ENCODE data around the gene KDM5B. TPM values are rescaled to one million over a fixed set of nuclear protein-coding genes. Genes with fewer than 3 reads are reported as not detected.
A peak's percentile ranks its signal among the peaks of the same experiment; 100 is the strongest.

The KDM5B gene
- total RNA-seq, 1 experiment from 2014 or later: 58.6 TPM

- DNase-seq (ENCODE audit: low spot score): no peak
These were observed 96.1 kb downstream of the KDM5B start for GRCh38 chr1:202711949-202712635.

DNA sequence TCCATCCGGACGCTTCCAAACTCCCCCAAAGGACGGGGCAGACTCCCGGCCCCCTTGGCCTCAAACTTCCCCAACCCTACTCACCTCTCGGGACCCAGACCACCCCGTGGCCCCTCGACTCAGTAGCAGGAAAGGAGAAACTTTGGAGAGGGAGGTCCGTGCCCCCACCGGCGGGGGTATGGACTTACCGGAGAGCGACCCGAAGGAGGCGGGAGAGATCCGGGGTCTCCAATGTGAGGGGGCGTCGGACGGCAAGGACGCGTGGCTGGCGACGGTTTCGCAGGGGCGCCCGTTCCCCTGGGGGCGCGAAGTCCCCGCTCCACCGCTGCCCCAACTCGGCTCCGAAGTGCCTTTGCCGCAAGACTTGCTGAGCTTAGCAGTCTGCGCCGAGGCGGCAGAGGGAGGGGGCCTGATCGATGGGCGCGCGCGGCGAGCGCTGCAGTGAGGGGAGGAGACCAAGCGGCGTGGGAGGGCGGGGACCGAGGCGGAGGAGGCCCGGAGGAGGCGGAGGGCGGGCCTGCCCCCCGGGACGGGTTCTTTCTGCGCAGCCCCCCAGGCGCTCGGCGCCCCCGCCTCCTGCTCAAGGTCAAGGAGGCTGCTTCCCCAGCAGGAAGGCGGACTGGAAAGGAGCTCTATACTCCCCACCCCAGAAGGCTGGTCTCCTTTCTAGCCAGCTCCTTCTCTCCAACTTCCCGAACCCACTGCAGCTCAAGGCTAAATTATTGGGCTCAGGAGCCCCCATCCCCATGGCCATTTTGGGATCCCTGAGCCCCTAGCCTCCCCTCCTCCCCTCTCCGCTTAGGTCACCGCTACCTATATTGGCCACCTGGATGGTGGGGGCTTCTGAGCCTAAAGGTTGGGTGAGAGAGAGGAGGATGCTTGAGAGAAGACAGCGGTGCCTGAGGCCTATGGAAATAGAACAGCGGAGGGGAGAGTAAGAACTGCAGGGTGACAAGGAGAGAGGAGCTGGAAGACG, 97.9 kb downstream of the KDM5B start, which contains the start of gene SYT2:
TSS of gene SYT2 (minus strand) at position 385 of the 976 bp plus-strand sequence. CDS start 104,682 bp downstream, outside the sequence.
- DNase-seq (ENCODE audit: low spot score): no peak

DNA sequence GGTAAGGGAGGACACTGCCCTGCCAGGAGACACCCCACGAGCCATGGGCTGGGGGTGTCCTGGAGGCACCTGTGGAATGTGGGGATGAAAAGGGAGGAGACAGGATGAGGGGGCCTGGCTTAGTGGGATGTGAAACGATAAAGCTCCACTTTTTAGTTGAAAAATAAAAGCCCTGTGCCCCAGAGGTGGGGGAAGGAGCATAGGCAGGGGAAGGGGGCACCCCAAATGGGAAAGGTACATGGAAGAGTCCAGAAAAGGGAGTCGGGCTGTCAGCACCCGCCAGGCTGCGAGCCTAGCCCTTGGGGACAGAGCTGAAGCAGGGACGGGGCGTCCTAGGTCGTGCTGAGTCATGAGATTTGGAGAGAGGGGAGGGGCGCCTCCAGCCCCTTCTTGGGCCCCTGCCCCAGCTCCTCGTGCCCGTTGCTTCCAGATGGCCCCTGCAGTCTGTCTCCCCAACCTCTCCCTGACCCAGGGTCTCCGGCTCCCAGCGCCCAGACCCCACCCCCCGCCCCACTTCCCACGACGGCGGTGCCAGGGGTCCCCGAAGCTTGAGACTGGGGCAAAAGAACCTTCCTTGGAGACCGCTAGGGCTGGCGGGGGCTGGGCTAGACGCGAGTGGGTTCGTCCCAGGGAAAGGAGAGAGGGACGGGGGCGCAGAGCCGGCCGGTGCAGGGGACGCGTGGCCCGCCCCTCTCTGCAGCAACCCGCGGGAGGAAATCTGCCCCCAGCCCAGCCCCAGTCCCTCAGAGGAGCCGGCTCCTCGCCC, 98.8 kb downstream of the KDM5B start:
- DNase-seq (ENCODE audit: low spot score): no peak

DNA sequence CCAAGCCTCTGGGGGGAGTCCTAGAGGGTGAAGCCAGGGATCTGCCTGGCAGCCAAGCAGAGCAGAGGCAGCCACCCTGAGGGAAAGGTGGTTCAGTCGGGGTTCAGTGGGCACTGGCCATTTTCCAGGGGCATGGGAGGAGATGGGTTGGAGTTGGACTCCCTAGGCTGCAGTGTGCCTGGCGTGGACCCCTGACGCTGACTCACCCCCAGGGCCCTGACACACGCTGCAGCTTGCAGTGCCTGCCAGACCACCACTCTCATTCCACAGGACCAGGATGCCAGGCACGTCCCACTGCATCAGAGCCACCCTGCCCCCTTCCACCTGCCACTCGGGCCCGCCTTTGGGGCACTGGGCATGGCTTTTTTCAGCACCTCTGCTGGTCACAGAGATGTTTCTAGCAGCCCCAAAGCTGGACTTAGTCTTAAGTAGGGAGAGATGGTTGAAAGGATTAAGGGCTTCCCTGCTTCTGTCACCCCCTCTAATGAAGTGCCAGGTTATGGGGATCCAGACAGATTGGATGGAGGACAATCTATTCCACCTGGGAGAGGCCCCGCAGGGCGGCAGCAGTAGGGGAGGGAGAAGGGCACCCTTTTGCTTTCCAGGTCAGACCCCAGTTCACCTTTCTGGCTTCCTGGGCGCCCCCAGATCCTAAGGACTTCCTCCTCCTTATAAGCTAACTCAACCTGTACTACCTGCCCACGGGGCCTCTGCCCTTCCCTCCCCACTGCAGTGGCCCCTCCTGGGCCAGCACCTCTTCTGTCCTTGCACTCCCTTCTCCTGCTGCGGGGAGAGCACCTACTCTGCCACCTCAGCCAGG, 99.6 kb downstream of the KDM5B start:
- no peak for DNase-seq (ENCODE audit: low spot score)

DNA sequence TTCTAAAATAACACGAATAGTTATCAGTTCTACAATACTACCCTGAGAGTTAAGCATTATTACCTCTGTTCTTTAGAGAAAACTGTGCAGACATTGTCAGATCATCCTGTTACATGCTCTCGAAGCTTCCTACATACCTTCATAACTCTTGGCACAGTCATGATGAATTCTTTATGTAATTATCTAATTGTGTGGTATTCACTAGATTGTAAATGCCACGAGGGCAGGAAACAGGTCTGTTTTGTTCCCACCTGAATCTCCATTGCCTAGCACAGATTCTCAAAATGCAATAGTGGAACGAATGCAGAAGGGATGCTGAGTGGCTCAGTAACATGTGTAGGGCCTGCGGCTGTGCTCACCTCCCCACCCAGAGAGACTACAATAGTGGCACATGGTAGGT, 101.4 kb downstream of the KDM5B start:
- DNase-seq (ENCODE audit: low spot score): no peak

- no peak for DNase-seq (ENCODE audit: low spot score)
These were observed 103.6 kb downstream of the KDM5B start for GRCh38 chr1:202704601-202705000.

DNA sequence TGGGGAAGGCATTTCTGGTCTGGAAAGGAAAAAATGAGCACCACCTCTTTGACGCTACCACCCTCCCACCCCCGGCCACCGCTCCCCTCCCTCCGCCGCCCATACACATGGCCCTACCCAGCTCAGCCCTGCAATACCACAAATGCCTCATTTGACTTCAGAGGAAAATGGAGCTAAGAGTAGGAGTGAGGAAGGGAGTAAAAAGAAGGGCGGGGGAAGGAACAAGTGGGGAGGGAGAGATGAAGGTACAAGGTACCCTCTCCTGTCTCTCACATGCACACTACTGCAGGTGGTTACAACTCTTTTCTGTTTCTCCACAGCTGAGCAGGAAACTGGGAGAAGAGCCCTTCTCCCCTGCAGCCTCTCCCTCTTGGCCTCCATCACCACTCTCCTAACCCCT, 105.0 kb downstream of the KDM5B start:
- DNase-seq (ENCODE audit: low spot score): no peak

DNA sequence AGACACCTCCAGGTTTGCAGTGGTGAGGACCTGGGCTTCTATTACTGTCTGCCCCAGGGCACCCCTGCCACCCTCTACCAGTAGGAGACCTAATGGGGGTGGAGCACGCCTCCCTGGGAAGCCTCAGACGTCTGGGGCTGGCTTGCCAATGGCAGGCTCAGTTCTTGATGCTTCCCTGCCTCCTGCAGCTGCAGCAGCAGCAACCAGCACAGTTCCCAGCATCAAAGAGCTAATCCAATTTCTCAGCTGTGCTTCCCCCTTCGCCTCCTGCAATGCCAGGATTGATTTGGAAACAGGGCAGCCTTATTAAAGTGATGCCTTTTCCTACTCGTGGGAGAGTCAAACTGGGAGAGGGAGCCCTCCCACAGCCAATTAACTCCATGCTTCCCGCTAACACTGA, 106.1 kb downstream of the KDM5B start:
- DNase-seq (ENCODE audit: low spot score): no peak

GRCh38 chr1:202701200-202701599, 107.0 kb downstream of the KDM5B start:
- DNase-seq (ENCODE audit: low spot score): no peak

- DNase-seq (ENCODE audit: low spot score): no peak
These were observed 108.2 kb downstream of the KDM5B start for GRCh38 chr1:202700061-202700460.

DNA sequence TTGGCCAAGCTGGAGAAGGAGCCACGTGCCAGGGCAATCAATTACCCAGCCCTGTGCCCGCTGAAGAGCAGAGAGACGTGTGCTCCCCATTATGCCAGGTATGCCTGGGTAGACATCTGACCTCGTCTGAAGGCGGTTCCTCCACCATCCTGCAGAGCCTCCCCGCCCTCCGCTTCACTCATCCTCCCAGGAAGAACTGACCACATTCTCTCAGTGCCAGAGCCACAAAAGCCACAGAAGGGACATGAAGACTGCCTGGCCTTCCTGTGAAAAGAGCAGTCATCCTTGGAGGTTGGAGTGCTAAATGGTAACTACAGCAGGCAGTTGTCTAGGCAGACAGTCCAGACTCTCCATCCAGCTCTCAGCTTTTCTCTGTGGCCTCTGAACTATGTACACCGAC, 109.9 kb downstream of the KDM5B start:
- peak; percentile 27 for DNase-seq (ENCODE audit: low spot score)

GRCh38 chr1:202697038-202697437, 111.2 kb downstream of the KDM5B start:
- DNase-seq (ENCODE audit: low spot score): no peak

- DNase-seq (ENCODE audit: low spot score): no peak
These were observed 113.9 kb downstream of the KDM5B start for GRCh38 chr1:202694314-202694713.

DNA sequence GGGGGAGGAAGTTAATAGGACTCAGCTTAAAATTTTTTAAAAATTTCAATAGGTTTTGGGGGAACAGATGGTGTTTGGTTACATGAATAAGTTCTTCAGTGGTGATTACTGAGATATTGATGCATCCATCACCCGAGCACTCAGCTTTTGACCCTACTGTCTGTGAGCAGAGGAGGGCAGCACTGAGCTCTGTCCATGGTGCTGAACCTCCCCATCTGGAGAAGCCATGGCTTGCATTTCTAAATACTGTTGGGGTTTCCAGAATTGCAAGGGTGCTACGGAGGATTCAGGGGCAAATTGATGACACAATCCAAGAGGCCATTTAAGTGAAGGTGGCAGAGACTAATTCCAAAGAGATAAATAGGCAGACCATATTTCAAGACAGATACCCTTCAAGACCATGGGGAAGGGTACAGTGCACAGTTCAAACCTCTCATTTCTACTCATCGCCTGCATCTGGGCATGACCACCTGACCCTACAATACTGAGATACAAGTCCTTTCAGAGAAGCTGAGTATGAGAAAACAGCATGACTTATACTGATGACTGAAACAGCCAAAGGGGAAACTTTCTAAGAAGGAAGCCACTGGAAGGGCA, 115.2 kb downstream of the KDM5B start:
- DNase-seq (ENCODE audit: low spot score): peak; percentile 74

GRCh38 chr1:202691816-202692215, 116.4 kb downstream of the KDM5B start:
- DNase-seq (ENCODE audit: low spot score): no peak

DNA sequence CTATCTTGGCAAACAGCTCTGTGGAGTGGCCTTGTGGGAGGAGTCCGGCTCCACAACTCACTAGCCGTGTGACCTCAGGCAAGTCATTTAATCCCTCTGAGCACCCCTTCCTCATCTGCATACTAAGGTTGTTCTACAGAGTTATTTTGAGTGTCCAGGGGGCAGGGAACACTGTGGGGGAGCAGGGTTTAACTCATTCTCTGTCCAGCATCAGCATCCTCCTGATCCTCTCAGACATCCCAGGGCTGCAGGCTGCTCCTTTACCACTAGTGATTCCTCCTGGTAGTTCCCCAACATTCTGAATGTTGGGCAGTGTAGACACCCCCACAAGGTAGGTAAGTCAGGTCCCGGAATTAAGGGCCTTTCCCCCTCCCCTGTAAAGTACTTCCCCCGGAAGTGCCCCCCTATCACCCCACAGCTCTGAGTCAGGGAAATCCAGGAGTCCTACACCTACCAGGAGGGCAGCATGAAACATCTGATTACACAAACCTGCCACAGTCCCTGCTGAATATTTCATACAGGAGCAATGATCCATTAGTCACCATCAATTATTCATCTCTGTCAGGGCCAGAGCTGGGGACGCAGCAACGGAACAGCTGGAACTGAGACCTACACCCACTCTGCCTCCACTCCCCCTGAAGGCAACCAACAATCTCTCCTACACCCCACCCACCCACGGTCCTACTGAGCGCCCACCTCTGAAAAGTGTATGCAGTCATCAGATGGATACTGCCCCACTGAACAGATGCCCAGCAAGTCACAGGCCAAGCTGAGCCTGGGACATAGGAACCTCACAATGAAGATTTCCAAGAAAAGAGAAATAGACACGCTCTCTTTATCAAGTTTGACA, 118.5 kb downstream of the KDM5B start:
- no peak for DNase-seq (ENCODE audit: low spot score)

GRCh38 chr1:202689082-202689481, 119.1 kb downstream of the KDM5B start:
- DNase-seq (ENCODE audit: low spot score): no peak

GRCh38 chr1:202688401-202688800, 119.8 kb downstream of the KDM5B start:
- no peak for DNase-seq (ENCODE audit: low spot score)

- DNase-seq (ENCODE audit: low spot score): no peak
These were observed 120.4 kb downstream of the KDM5B start for GRCh38 chr1:202687798-202688197.

DNA sequence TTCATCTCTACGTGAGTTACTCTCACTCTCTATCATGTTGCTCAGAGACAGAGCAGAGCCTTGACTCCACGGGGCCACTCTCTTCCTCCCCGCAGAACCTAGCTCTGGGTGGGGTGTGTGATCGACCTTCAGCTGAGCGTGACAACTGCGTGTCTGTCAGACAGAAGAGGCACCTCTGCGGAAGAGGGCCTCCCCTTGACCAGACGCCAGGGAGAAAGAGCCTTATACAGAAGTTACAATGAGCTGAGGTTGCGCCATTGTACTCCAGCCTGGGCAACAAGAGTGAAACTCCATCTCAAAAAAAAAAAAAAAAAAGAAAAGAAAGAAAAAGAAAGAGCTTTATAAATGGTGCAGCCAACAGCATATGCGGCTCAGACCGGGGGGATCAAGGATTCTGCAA, 120.9 kb downstream of the KDM5B start:
- DNase-seq (ENCODE audit: low spot score): no peak
